H4 (cell line): ENCODE results near the gene COL9A2. TPM values are rescaled to one million over a fixed set of nuclear protein-coding genes. Genes with fewer than 3 reads are reported as not detected.

Experiments
- DNase-seq: peaks from one replicate; pipeline ENCODE4 v3.0.0-alpha.2; 2015; ENCODE audit warnings: low spot score
- total RNA-seq: library from RNA; depleted of rRNA; stranded (reverse); fragments of >200 nt; shearing (Covaris generic); gene quantifications from 2 replicates; pipeline ENCODE4 v1.2.3, GENCODE V29; 2014

The COL9A2 gene
- total RNA-seq, 1 experiment from 2014 or later = 0.85 TPM

GRCh38 chr1:40318476-40318875, 1.4 kb upstream of the COL9A2 start:
- no peak for DNase-seq

DNA sequence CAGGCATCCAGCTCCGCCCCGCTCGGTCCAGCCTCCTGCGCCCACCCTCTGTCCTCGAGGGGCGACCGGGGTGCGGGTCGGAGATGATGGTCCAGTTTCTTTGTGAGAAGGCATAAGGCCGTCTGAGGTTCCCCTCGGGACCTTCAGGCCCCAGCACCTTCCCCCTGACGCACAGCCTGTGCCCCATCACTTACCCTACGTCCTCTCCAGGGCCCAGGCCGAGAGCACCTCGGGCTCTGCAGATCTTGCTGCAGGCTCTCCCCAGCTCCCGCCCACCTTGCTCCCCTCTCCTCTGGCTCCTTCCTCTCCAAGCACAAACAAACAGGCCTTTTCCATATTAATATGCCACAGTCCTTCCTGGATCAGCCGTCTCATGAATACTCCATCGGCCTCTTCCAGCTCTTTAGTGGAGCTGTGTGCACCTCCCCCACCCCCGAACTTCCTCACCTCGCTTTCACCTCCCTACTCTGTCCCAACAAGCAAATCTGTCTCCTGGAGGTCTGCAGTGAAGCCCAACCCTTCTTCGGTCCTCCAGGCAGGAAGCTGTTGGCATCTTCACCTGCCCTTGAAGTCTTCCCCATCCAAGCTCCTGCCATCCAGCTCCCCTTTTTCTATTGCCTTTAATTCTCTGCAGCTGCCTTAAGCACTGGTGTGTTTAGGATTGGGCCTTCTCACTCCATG, 448 bp upstream of the COL9A2 start:
- DNase-seq = no peak

- no peak for DNase-seq
These were observed 1.1 kb downstream of the COL9A2 start for GRCh38 chr1:40315795-40316594.

DNA sequence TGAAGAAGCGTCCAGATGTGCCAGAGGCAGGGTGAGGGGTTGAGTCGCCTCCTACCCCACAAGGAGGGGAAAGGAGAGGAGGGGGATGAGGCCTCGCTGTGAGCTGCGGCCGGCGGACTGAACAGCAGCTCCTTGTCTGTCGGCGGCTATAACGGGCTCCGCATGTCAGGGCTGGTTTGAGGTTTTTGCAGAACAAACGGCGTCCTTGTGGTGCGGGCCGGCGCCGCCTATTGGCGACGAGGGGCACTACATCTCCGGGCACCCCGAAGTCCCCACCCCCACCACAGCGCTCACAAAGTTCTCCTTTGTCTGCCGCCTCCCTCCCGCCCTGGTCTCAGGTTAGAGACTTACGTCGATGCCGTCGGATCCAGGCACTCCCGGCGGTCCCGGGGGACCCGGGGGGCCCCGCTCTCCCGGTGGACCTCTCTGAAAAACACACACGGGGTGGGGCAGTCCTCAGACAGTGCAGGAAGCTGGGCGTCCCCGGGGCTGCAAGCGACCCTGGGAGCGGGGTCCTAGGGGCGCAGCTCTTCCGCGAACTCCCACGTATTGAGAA, 1.8 kb downstream of the COL9A2 start:
- DNase-seq = peak; percentile 64

DNA sequence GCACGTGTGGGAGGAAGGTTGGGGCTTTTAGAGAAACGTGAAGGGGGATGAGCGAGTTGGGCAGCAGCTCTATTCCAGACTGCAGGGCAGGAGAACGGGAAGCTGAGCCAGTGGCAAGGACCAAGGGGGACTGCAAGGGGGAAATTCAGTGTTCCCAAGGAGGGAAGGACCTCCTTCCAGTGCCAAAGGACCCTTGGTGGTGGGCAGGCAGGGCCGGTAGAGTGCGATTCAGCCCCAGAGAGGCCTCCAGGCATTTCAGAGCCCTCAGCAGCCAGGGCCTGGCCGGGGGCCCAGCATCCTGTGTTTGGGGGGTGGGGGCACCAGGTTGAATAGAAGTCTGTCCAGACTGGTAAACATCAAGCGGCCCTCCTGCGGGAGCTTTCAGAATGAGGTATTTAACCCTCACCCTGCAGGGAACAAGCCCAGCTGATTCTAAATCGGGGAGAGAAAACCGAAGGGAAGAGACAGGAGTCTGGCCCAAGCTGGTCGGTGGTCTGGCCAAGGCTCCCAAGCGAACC, 2.3 kb downstream of the COL9A2 start:
- DNase-seq = no peak

DNA sequence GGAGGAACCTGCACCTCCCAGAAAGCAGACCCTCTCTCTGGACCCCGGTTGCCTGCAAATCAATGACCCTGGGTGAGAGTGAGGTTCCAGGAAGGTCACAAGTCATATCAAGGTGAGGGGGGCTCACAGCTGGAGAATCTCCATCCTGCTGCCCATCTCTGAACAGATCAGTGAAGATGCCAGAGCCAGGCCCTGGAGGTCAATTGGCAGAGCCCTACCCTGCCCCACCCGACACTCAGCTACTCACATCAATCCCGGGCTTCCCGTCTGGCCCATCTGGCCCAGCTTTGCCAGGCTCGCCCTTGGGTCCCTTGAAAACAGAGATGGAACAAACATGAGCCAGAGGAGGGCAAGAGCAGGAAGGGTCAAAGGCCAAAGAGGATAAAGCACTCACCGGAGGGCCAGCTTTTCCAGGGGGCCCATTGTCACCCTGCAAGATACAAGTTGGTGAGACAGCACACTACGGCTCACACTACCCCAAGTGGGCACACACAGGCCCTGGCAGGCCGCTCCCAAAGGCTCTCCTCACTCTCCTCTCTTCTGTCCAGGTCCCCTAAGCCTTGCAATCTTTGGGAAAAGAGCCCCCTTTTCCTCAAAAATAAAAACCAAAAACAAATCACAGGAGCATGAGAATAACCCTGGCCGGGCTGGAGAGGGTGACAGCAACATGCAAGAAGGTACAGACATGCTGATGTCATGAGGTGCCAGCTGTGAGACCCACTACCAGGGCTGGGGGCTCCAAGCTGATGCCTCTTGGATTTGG, 2.9 kb downstream of the COL9A2 start:
- no peak for DNase-seq

DNA sequence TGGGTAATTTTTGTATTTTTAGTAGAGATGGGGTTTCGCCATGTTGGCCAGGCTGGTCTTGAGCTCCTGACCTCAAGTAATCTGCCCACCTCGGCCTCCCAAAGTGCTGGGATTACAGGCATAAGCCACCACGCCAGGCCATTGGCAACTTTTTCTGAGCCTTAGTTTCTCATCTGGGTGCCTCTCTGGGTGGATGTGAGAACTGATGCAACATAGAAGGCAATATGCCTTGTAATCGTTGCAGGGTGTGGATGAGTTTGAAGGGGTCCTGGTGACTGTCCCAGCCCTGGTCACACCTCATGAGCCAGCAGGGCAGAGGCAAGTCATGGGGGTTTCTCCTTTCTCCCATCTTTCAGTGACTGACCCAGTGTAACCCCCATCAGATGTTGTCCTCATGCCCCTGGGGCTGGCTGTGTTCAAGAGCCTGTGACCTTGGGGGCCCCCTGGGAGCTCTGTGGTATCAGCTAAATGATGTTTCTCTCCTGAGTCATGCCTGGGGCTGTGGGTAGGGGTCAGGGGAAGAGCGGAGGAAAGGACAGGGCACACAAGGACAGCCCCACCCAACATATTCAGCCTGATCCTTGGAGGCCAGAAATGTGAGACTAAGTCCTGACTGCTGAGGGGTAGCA, 3.6 kb downstream of the COL9A2 start:
- no peak for DNase-seq

- DNase-seq = no peak
These were observed 4.6 kb downstream of the COL9A2 start for GRCh38 chr1:40312238-40313205.

DNA sequence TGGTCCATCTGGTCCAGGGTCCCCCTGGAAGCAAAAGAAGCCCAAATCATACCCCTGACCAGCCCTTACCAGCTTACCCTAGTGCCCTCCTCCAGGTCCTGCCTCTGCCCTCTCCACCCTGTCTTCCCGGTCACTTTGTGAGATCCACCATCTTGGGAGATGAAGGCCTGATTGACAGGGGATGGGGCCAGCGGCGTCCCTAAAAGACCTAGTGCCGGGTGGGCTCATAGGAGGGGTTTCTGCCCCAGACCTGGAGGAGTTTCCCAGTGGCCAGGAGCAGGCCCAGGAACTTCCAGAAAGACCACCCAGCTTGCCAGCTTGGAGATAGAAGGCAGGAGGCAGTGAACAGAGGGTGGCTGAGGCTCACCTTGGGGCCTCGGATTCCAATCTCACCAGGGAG, 5.4 kb downstream of the COL9A2 start:
- no peak for DNase-seq

GRCh38 chr1:40310983-40311642, 6.0 kb downstream of the COL9A2 start:
- DNase-seq = no peak

- no peak for DNase-seq
These were observed 7.0 kb downstream of the COL9A2 start for GRCh38 chr1:40310129-40310461.

DNA sequence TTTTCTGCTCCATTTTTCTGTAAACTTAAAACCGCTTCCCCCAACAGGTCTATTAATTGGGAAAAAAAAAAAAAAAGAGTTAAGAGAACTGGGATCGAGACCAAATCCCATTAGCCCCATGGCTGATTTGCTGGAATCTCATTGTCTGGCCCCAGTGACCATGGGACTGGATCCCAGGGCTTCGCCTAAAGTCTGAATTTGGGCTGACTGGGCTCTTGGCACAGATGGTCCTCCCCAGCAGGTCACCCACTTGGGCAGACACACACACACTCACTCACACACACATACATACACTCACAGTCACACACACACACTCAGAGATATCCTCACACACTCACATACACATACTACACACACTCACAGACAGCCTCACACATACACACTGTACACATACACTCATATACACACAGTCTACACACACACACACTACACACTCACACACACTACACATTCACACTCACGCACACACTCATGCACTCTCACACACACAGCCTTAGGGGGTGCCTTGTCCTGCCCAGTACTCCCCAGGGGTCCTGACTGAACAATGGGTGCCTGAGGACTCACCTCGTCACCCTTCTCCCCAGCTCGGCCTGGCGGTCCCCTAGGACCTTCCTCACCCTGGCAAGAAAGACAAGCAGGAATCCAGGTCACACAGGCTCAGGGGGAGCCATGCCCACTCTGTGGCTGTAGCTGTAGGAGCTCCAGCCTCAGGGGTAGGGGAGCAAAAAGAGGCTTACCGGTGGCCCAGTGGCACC, 7.5 kb downstream of the COL9A2 start:
- no peak for DNase-seq

- DNase-seq = no peak
These were observed 8.9 kb downstream of the COL9A2 start for GRCh38 chr1:40308036-40308727.

GRCh38 chr1:40307186-40307585, 9.9 kb downstream of the COL9A2 start:
- DNase-seq = no peak

DNA sequence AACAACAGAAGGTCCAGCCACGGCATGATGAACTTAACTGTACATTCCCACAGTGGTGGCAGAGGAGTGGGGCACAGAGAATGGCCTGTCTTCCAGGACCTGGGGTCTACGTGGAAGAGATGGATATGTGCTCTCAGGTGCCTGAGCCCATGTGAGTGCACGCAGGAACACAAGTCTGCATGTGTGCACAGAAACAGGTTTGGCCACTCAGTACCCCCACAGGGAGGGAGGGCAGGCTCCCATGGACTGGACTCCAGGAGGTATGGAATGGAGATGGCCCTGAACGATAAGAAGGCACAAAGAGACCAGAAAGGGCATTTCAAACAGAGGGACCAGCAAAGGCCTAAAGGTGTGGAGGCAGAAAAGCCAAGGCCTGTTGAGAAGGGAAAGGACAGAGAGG, 10.8 kb downstream of the COL9A2 start:
- DNase-seq = no peak

DNA sequence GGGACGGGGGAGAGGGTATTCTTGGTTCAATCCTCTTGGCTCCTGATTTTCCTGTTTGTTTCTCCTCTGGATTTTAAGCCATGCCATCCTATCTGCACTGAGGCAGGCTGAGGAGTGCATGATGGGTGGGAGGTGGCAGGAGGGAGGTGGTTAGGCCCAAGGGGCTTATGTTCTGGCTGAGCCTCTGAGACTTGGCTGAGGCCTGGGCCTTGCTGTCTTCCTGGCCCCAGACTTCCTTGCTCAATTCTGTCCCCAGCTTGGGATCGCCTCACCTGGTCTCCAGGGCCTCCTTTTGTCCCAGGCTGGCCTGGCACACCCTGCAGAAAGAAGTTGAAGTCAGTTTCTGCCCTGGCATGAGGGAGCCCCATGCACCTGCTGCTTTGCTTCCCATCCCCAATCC, 11.2 kb downstream of the COL9A2 start:
- no peak for DNase-seq

DNA sequence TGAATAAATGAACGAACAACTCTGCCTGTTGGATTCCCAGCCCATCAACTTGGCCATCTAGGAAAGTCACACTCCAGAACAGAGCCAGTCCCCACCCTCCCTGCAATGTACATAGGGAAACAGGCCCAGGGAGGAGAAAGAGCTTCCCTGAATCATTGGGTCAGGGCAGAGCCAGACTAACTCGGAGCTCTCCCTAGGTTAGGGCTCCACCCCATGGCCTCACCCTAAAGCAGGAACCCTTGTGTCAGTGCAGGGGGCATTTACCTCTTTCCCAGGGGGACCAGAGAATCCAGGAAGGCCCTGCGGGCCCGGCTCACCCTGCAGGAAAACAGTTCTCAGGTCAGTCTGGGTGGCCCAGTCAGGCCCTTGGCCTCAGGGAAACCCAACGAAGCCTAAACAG, 11.6 kb downstream of the COL9A2 start:
- DNase-seq = no peak

DNA sequence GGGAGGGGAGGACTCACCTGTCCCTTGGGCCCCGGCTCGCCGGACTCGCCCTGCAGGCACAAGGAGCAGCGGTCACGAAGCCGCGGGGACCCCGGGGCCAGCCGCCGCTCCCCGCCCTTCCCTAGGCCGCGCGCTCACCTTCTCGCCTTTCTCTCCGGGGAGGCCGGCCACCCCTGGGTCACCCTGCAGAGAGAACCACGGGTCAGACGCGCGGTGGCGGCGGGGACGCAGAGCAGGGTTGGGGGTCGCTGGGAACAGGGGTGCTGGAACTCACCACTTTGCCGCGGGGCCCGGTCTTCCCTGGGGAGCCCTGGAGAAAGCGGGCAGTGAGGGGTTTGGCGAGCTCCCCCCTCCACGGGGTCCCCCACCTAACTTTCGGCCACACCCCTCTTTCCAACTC, 13.3 kb downstream of the COL9A2 start:
- no peak for DNase-seq
